Sciatic nerve (tissue), 2 donors: ENCODE results near the gene IQSEC1. TPM values are rescaled to one million over a fixed set of nuclear protein-coding genes. Genes with fewer than 3 reads are reported as not detected.
A peak's percentile ranks its signal among the peaks of the same experiment; 100 is the strongest.

Experiments
- ATAC-seq: fragments of 200-7000 bp; cut with Tn5 transposase; one replicate; pipeline ENCODE4 v1.9.1; 2020; ENCODE audit warnings: mild to moderate bottlenecking, moderate library complexity
- DNase-seq: peaks from one replicate; pipeline ENCODE4 v3.0.0-alpha.2; 2020; ENCODE audit warnings: low spot score
- intact Hi-C: fragments of 100-400 bp; cut with DNase I; formaldehyde crosslinking; loops from one replicate; pipeline ENCODE4 v1.14.2; 2022
- total RNA-seq: library from RNA; stranded (reverse); fragmentation: NEBNext Ultra II Directional; extraction: Animal tissue kit (Norgen Biotek cat#: 25700); gene quantifications from one replicate; pipeline ENCODE4 v1.2.1, GENCODE V29; 2021
- donor health status: DM: no; HTN: no; CAD: no.
- donor health status: DM: no; HTN: no; CAD: no.

IQSEC1 gene
- total RNA-seq, 1 donor from 2014 or later, result 77.5 TPM

GRCh38 chr3:12938258-12938711 lies 134.9 kb downstream of the IQSEC1 start:
- DNase-seq, result no peak
- intact Hi-C loops, result no loop called here
- peak; percentile 83 for ATAC-seq

DNA sequence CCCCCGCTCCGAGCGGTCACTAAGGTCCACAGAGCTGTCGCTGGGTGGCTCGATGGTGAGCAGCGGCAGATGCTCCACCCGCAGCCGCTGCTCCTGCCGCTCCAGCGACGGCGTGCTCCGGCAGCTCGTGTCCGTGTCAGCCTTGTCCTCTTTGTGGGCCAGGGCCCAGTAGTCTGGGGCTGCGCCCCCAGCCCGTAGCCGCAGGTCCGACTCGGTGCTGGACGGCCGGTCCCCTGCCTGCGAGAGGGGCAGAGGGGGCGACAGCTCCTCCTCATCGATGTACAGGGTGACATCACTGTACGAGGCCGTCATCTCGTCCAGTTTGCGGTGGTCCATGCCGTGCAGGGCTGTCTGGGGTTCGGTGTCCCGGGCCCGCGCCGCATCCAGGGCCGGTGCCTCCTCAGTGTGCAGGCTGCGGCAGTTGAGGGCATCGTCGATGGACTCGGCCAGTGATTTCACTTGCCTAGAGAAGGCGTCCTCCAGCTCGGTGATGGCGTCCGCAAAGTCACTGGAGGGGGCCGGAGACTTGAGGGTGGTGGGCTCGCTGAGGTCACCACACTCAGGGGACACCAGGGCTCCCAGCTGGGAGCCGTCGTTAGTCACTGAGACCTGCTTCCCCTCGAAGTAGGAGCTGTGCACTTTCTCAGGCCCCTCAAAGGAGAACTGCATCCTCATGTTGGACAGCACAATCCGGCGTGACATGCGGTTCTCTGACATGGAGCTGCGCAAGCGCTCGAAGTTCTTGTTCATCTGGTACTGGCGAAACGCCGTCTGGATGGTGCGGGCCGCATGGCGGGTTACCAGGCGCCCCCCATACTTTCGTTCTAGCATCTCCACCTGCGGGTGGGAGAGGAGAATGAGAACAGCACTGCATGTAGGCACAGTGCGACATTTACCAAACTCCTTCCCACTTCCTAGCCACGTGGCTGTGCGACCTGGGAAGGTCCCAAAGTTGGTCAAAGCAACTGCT lies 137.1 kb downstream of the IQSEC1 start:
- ATAC-seq (no peak), DNase-seq (no peak)
- intact Hi-C loops, result no loop called here

DNA sequence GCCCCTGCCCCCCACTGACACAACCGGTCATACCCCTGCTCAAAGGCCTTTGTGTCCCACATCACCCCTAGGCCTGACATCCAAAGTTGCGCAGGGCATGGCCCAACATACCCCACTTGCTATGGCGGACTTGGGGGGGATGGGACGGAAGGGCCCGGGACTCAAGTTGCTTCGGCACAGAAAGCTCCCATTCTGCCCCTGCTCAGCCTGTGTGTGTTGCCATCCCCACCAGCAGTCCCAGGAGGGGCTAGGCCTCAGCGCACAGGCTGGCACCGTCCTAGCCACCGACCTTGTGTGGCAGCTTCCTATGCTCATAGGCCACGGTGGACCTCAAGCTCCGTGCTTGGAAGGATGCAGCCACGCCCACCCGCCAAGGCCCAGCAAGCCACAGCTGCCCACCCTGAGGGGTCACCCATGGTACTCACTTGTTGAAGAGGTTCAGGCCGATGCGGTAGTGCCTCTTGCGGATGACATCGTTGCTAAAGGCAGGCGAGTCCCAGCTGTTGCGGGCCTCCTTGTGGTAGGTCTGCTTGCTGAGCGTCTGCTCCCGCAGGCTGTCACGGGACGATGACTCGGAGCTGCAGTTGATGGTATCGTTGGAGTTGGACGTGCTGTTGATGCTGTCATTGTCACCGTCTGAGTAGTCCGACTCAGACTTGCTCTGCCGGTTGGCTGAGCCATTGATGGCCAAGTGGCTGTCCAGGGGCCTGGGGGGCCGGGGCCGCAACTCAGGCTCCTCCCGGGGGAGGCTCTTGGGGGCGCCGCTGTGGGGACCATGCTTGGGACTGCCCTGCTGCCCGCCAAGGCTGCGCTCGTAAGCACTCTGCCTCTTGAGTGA lies 138.0 kb downstream of the IQSEC1 start:
- ATAC-seq, result no peak
- no peak for DNase-seq
- intact Hi-C loops, result no loop called here

GRCh38 chr3:12934431-12934830 lies 138.8 kb downstream of the IQSEC1 start:
- ATAC-seq, result peak; percentile 46
- DNase-seq, result no peak
- intact Hi-C loops, result no loop called here

DNA sequence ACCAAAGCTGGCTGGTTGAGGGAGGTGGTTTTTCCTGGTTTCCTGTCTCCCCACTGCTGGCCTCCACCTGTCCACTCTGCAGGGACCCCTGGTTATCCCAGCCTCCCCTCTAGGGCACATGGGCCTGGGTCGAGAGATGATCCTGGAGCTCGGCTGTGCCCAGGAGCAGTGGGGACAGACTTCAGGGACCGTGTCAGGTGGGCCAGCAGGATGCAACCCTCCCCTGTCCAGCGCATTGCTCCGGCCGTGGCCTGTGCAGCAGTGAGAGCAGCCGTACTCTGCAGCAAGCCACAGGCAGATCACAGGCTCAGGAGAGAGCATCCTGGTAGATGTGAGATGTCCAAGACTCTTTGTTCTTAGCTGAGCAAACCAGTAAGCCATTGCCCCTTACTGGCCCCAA lies 139.3 kb downstream of the IQSEC1 start:
- ATAC-seq, result no peak
- no peak for DNase-seq
- intact Hi-C loops, result no loop called here

DNA sequence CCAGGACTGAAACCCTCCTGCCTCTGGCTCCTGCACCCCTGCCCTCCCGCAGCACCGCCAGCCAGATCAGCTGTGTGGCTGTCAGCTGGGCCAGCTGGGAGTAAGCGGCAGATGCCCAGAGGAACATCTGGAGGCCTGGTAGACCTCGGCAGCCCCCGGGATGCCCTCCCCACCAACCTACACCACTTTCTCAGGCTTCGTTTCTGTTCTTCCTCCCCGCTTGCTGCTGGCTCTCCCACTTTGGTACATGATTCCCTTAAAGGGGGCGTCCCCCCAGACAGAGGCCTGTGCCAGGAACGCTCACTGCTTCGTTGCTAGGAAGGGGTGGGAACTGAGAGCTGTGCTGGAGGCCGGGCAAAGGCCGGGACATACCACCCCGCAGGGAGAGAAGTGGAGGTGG lies 140.5 kb downstream of the IQSEC1 start:
- intact Hi-C loops, result no loop called here
- ATAC-seq, result no peak
- no peak for DNase-seq

DNA sequence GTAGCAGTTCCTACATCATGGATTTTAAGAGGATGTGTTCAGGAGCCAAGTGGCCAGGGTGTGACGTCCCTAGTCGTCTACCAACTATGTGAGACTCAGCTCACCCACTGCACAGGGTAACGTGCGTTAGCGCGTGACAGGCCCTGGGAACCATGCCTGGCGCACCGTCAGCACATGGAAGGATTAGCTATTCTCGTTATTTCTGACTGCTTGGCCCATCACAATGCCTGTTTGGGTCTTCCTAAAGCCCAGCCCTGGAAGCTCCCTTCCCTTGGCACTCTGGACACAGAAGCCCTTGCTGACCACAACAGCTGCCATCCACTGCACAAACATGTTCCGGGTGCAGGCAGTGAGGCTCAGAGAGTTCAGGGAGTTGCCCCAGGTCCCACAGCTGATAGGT lies 140.9 kb downstream of the IQSEC1 start:
- intact Hi-C loops, result no loop called here
- ATAC-seq, result no peak
- DNase-seq, result no peak

DNA sequence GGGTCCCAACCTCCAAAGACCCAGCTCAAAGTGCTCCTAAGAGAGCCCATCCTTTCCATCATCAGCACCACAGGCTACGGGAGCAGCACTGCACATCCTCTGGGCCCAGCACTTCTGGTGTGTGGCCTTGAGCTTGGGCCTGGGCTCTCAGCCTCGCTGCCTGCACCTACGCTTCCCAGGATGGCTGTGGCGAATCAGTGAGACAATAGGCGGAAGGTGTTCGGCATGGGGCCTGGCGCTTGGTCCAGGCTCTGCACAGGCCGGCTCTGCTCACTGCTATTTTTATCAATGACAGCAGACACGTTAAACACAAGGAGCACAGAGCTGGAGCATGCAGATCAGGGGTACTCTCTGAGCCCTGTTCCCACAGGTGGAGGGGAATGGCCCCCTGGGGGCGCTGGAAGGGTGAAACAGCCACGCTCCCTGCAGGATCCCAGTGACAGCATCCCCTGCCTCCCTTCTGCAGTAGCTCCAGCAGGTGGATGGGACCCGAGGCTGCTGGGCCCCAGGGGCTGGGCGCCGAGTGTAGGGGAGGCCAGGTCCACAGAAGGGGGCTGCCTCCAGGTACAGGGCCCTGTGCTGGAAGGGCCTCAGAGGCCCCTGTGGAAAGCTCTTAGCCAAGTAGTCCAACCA lies 141.8 kb downstream of the IQSEC1 start:
- no peak for ATAC-seq
- intact Hi-C loops, result no loop called here

DNA sequence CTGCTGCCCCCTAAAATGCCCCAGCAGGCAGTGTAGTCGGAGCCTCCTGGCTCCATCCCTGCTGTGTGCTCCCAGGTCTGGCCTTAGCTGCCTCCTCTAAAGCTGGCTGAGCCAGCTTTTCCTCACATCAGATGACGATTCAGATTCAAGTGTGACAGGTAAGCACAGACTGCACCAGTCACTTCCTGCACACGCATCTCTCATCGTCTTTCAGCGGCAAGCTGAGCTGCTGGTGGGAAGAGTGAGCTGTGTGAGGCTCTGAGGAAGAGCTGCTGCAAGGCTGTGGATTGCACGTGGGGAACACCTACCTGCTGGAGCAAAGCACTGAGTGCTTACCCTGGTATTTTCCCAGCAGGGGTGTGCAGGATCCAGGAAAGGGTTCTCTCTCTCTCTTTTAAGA lies 143.4 kb downstream of the IQSEC1 start:
- ATAC-seq, result no peak
- no peak for DNase-seq
- intact Hi-C loops, result no loop called here

More for the DNA sequence above, 141.8 kb downstream of the IQSEC1 start:
- no peak for DNase-seq

DNA sequence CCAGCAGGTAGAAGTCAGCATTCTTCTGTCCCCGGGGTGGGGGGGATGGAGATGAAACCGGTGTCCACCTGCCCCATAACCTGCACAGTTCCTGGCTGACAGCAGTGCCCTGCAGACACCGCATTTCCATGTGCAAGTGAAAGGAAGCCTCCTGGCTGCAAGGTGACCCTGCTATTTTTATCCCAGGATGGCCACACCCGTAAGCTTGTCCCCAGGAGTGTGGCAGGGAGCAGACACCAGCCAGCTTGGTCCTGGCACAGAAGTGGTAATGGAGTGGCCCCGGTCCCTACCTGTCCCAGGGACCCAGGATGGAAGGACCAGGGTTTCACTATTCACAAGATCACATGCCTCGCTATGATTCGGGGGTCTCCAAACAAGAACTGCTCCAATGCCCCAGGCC lies 146.6 kb downstream of the IQSEC1 start:
- DNase-seq, result no peak
- ATAC-seq, result no peak
- intact Hi-C loops, result no loop called here

DNA sequence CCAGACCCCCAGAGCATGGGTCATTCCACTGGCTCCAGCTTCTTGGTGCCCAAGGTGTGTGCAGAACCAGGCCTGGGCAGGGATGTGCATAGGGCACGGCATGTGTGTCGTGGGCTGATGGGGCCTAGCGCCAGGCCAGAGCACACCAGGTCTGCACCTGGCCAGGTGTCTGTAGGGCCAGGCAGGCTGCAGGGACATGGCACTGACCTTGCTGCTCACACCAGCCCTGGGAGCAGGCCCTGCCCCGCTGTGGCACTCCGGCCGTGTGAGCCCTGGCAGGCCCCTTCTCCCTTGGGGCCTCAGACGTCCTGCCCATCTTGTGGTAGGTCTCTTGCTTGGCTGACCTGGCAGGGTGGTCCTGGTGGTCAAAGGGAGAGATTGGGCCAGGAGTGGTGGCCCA lies 147.6 kb downstream of the IQSEC1 start:
- intact Hi-C loops, result no loop called here
- ATAC-seq (no peak), DNase-seq (no peak)

GRCh38 chr3:12924437-12924836 lies 148.8 kb downstream of the IQSEC1 start:
- no peak for DNase-seq
- intact Hi-C loops, result no loop called here
- ATAC-seq, result no peak

DNA sequence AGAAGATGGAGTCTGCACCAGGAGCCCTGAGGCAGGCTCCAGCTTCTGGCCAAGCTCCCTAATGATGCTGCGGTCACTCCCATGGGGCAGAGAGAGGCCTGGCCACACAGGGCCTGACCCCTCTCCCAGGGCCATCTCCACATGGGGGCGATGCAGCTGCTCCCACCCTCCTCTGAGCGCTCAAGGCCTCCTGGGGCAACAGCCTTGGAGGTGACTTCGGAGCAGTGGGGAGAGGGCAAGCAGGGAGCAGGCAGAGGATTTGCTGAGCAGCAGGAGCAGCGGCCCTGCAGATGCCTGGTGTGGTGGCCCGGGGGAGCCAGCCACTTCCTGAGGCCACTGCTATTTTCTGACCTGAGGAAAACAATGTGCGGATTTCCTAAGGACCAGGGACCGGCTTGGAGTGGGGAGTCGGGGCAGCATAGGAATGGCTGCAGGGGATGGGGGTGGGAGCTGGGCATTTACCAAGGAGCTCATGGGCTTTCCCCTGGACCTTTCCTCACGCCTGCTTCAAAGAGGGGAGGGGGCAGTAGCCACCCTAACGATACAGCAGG lies 150.3 kb downstream of the IQSEC1 start:
- DNase-seq (no peak), ATAC-seq (no peak)
- intact Hi-C loops, result no loop called here

DNA sequence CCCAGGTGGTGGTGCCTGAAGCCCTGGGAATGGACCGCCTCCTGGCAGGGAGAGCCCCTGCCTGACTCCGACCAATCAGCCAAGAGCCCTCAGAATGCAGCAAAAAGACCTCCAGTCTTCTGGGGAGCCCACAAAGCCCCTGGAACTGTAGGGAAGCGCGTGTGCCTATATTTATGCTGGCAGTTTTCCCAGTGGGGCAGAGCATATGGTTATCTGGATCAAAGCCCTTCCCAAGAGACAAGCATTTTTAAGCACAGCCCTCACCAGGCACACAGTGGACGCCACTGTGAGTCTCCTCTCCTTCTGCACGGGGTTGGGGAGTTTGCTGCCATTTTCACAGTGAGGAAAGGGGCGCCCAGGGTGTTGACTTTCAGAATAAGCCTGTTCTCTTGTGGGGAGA lies 150.9 kb downstream of the IQSEC1 start:
- ATAC-seq, result no peak
- DNase-seq, result no peak
- intact Hi-C loops, result no loop called here

GRCh38 chr3:12921736-12922135 lies 151.5 kb downstream of the IQSEC1 start:
- intact Hi-C loops, result no loop called here
- DNase-seq (no peak), ATAC-seq (no peak)

GRCh38 chr3:12920967-12921366 lies 152.3 kb downstream of the IQSEC1 start:
- DNase-seq (no peak), ATAC-seq (no peak)
- intact Hi-C loops, result no loop called here

DNA sequence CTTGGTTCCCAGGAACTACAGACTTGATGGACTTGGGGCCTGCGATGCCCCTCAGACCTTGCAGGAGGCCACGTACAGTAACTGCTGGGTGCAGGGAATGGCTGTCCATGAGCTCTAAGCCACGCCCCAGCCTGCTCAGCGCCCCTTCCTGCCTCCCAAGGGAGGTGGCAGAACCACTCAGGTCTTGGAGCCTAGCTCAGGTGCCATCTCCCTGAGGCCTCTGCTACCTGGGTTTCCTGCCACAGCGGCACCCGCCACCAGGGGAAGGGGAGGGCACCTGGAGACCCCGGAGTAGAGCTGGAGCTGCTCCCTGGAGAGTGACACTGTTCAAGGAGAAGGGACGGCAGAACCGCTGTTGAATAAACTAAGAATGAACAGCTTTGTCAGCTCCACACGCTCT lies 154.0 kb downstream of the IQSEC1 start:
- ATAC-seq, result peak; percentile 2
- intact Hi-C loops, result no loop called here
- DNase-seq, result no peak

GRCh38 chr3:12918231-12918630 lies 155.0 kb downstream of the IQSEC1 start:
- DNase-seq, result no peak
- intact Hi-C loops, result no loop called here

DNA sequence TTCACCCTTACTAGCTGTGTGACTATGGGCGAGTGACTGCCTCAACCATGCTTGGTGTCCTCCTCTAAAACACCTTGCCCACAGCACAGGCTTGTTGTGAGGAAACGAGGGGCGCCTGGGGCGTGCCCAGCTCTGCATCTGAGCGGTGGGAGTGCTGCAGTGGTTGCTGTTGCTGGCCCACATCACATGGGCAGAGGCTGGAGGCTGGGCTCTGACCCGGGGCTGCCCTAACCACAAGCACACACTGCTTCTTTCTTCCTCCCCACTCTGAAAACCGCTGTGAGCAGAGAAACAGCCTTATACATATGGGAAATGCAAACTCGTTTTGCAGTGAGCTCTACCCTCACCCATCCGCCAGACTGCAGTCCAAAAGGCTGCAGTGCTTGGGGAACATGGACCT lies 157.1 kb downstream of the IQSEC1 start:
- intact Hi-C loops, result no loop called here
- ATAC-seq (no peak), DNase-seq (no peak)

More at GRCh38 chr3:12918231-12918630, 155.0 kb downstream of the IQSEC1 start:
- no peak for ATAC-seq
